ENCODE measurements around the gene STRIP2.

DNA sequence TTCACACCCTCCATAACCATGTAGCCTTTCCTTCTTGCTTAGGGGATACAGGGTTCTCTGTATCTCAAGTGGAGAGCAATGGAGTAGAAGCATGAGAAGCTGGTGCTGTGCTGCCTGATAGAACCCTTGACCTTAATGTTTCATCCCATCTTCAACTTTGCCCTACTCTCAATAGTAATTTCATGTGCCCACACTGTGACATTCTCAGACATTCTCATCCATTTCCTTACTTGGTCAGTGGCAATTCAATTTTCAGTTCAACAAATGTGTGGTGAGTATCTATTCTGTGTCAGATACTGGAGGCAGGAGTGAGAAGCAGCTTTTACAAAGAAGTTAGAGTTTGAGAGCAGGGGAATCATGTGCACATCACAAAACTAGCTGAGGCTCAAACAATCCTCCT, 16.1 kb downstream of the STRIP2 start:
- TF ChIP-seq, protein P1, sequence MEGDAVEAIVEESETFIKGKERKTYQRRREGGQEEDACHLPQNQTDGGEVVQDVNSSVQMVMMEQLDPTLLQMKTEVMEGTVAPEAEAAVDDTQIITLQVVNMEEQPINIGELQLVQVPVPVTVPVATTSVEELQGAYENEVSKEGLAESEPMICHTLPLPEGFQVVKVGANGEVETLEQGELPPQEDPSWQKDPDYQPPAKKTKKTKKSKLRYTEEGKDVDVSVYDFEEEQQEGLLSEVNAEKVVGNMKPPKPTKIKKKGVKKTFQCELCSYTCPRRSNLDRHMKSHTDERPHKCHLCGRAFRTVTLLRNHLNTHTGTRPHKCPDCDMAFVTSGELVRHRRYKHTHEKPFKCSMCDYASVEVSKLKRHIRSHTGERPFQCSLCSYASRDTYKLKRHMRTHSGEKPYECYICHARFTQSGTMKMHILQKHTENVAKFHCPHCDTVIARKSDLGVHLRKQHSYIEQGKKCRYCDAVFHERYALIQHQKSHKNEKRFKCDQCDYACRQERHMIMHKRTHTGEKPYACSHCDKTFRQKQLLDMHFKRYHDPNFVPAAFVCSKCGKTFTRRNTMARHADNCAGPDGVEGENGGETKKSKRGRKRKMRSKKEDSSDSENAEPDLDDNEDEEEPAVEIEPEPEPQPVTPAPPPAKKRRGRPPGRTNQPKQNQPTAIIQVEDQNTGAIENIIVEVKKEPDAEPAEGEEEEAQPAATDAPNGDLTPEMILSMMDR (conservative IDR thresholded peaks at IDR 0.05; ENCODE audit: low read depth, low read length): no peak
- TF ChIP-seq EZH2 (IDR thresholded peaks at IDR 0.05; ENCODE audit: borderline replicate concordance, low read depth, low read length, poor library complexity, severe bottlenecking): no peak
